NCI-H1694 treated with DMSO at 0.1 percent for 48 hours (cell line): ENCODE data around the gene HOTAIR.

Source experiments
- DNase-seq: peaks from one replicate; lab custom pipeline; 2025; lab: John Stamatoyannopoulos, UW

HOTAIR gene

GRCh38 chr12:53948650-53949593 lies 25.8 kb downstream of the HOTAIR start:
- no peak for DNase-seq

GRCh38 chr12:53947743-53948142 lies 27.0 kb downstream of the HOTAIR start:
- DNase-seq: no peak

GRCh38 chr12:53944907-53945847 lies 29.6 kb downstream of the HOTAIR start:
- DNase-seq: no peak

GRCh38 chr12:53944209-53944608 lies 30.5 kb downstream of the HOTAIR start:
- no peak for DNase-seq

GRCh38 chr12:53942467-53942997 lies 32.2 kb downstream of the HOTAIR start:
- no peak for DNase-seq

- no peak for DNase-seq
Measured at GRCh38 chr12:53941750-53942149, 33.0 kb downstream of the HOTAIR start.

GRCh38 chr12:53941187-53941586 lies 33.6 kb downstream of the HOTAIR start:
- no peak for DNase-seq

- no peak for DNase-seq
Measured at GRCh38 chr12:53940443-53941014, 34.2 kb downstream of the HOTAIR start.

GRCh38 chr12:53939141-53940108 lies 35.3 kb downstream of the HOTAIR start:
- no peak for DNase-seq

- DNase-seq: peak; percentile 94
Measured at GRCh38 chr12:53938326-53939140, 36.2 kb downstream of the HOTAIR start, which contains the start of gene HOXC13. Gene HOXC13, plus strand, starts transcription at chr12:53938831. Its CDS starts 76 bp downstream, at chr12:53938907.

- DNase-seq: no peak
Measured at GRCh38 chr12:53937596-53938325, 37.0 kb downstream of the HOTAIR start.

- no peak for DNase-seq
Measured at GRCh38 chr12:53937099-53937498, 37.7 kb downstream of the HOTAIR start.

GRCh38 chr12:53935383-53936341 lies 39.1 kb downstream of the HOTAIR start:
- no peak for DNase-seq

GRCh38 chr12:53932915-53933314 lies 41.8 kb downstream of the HOTAIR start:
- DNase-seq: no peak

- DNase-seq: no peak
Measured at GRCh38 chr12:53931844-53932581, 42.7 kb downstream of the HOTAIR start.

- DNase-seq: no peak
Measured at GRCh38 chr12:53930591-53931255, 44.0 kb downstream of the HOTAIR start.

GRCh38 chr12:53929527-53929926 lies 45.2 kb downstream of the HOTAIR start:
- no peak for DNase-seq
